ENCODE data around the gene ABCA5. TPM values are rescaled to one million over a fixed set of nuclear protein-coding genes. Genes with fewer than 3 reads are reported as not detected.
"Not testable (repeated sequence)": the region's sequence is repeated elsewhere in the genome, so short reads cannot be mapped to it uniquely, and the experiment has no call there.

ABCA5 gene
- total RNA-seq, 3 donors from 2014 or later (not counting 1 experiment from before 2014, with no cell fraction given), result 52.1 to 84.5 (median 57.6) TPM

- H3K36me3 ChIP-seq (ENCODE audit: control insufficient read depth, insufficient read depth, low read length), result no peaks in the 10 kb centered on the region
- 88% methylated on average over 9 of the region's 9 CpGs for WGBS (ENCODE audit: insufficient coverage)
- Mint-ChIP-seq H3K4me1 (peaks cover 0 to 8% of the 10 kb centered on the region in 2 donors), H3K4me3 (no peak overlapping the region), H3K9me3 (no peaks in the 10 kb centered on the region), H3K27me3 (ENCODE audit: low read depth in 2 of 2) (no peaks in the 10 kb centered on the region), H3K36me3 (no peaks in the 10 kb centered on the region), H3K27ac (no peak overlapping the region)
- H3K4me1 ChIP-seq (ENCODE audit: control insufficient read depth, insufficient read depth, low read length), result no peaks in the 10 kb centered on the region
- DNase-seq, result no peak
- H3K4me3 ChIP-seq (ENCODE audit: low read length), result no peak overlapping the region
- TF ChIP-seq, protein P1, sequence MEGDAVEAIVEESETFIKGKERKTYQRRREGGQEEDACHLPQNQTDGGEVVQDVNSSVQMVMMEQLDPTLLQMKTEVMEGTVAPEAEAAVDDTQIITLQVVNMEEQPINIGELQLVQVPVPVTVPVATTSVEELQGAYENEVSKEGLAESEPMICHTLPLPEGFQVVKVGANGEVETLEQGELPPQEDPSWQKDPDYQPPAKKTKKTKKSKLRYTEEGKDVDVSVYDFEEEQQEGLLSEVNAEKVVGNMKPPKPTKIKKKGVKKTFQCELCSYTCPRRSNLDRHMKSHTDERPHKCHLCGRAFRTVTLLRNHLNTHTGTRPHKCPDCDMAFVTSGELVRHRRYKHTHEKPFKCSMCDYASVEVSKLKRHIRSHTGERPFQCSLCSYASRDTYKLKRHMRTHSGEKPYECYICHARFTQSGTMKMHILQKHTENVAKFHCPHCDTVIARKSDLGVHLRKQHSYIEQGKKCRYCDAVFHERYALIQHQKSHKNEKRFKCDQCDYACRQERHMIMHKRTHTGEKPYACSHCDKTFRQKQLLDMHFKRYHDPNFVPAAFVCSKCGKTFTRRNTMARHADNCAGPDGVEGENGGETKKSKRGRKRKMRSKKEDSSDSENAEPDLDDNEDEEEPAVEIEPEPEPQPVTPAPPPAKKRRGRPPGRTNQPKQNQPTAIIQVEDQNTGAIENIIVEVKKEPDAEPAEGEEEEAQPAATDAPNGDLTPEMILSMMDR (IDR thresholded peaks at IDR 0.05), result no peak
- no peak overlapping the region for H3K27ac ChIP-seq (ENCODE audit: low read length)
- intact Hi-C loops (cut with micrococcal nuclease), result no loop called here
- no peaks in the 10 kb centered on the region for H3K9me3 ChIP-seq (ENCODE audit: control insufficient read depth, insufficient read depth, low read length)
- no peaks in the 10 kb centered on the region for H3K27me3 ChIP-seq (ENCODE audit: control insufficient read depth, insufficient read depth, low read length)
- no peak for ATAC-seq
Observed at GRCh38 chr17:69213059-69213813, 113.7 kb downstream of the ABCA5 start.

DNA sequence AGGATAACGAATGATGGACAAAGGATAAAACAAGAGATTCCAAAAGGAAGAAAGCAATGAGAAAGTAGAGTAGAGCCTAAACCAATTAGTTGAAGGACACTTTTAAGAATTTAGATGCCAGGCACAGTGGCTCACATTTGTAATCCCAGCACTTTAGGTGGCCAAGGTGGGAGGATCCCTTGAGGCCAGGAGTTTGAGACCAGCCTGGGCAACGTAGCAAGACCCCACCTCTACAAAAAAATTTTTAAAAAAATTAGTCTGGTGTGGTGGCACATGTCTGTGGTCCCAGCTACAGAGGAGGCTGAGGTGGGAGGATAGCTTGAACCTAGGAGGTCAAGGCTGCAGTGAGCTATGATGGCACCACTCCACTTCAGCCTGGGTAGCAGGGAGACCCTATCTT lies 118.3 kb downstream of the ABCA5 start:
- Mint-ChIP-seq H3K4me1 (peaks cover 0 to 8% of the 10 kb centered on the region in 2 donors), H3K36me3 (no peaks in the 10 kb centered on the region), H3K27me3 (ENCODE audit: low read depth in 2 of 2) (no peaks in the 10 kb centered on the region), H3K9me3 (no peaks in the 10 kb centered on the region), H3K4me3 (no peak overlapping the region), H3K27ac (no peak overlapping the region)
- Histone ChIP-seq H3K4me1 (ENCODE audit: control insufficient read depth, insufficient read depth, low read length) (no peaks in the 10 kb centered on the region), H3K4me3 (ENCODE audit: low read length) (no peak overlapping the region), H3K9me3 (ENCODE audit: control insufficient read depth, insufficient read depth, low read length) (no peaks in the 10 kb centered on the region), H3K27ac (ENCODE audit: low read length) (no peak overlapping the region), H3K36me3 (ENCODE audit: control insufficient read depth, insufficient read depth, low read length) (no peaks in the 10 kb centered on the region), H3K27me3 (ENCODE audit: control insufficient read depth, insufficient read depth, low read length) (no peaks in the 10 kb centered on the region)
- TF ChIP-seq, protein P1 (IDR thresholded peaks at IDR 0.05), result no peak
- intact Hi-C loops (cut with micrococcal nuclease), result no loop called here
- ATAC-seq, result no peak
- DNase-seq, result no peak
- 95% methylated on average over 1 of the region's 2 CpGs for WGBS (ENCODE audit: insufficient coverage)

DNA sequence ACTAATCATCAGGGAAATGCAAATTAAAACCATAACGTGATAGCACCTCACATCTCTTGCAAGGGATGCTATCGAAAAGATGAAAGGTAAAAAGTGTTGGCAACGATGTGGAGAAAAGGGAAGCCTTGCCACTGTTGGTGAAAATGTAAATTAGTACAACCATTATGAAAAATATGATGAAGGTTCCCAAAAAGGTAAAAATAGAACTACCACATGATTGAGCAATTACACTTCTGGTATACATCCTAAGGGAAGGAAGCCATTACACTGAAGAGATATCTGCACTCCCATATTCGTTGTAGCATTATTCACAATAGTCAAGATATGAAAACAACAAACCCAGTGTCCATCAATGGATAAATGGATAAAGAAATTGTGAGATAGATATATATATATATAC lies 119.8 kb downstream of the ABCA5 start:
- TF ChIP-seq, protein P1 (IDR thresholded peaks at IDR 0.05), result no peak
- no peaks in the 10 kb centered on the region for H3K27me3 Mint-ChIP-seq (ENCODE audit: low read depth in 2 of 2)
- Histone ChIP-seq H3K36me3 (ENCODE audit: control insufficient read depth, insufficient read depth, low read length) (no peaks in the 10 kb centered on the region), H3K4me3 (ENCODE audit: low read length) (no peak overlapping the region), H3K27me3 (ENCODE audit: control insufficient read depth, insufficient read depth, low read length) (no peaks in the 10 kb centered on the region), H3K9me3 (ENCODE audit: control insufficient read depth, insufficient read depth, low read length) (no peaks in the 10 kb centered on the region), H3K27ac (ENCODE audit: low read length) (no peak overlapping the region), H3K4me1 (ENCODE audit: control insufficient read depth, insufficient read depth, low read length) (no peaks in the 10 kb centered on the region)
- ATAC-seq (no peak), DNase-seq (no peak)
- no peaks in the 10 kb centered on the region for H3K9me3 Mint-ChIP-seq
- no peaks in the 10 kb centered on the region for H3K4me1 Mint-ChIP-seq
- H3K36me3 Mint-ChIP-seq, result no peaks in the 10 kb centered on the region
- H3K4me3 Mint-ChIP-seq, result no peak overlapping the region
- WGBS (ENCODE audit: insufficient coverage), result 80% methylated on average over 1 of the region's 4 CpGs
- H3K27ac Mint-ChIP-seq, result no peak overlapping the region
- intact Hi-C loops (cut with micrococcal nuclease), result no loop called here

DNA sequence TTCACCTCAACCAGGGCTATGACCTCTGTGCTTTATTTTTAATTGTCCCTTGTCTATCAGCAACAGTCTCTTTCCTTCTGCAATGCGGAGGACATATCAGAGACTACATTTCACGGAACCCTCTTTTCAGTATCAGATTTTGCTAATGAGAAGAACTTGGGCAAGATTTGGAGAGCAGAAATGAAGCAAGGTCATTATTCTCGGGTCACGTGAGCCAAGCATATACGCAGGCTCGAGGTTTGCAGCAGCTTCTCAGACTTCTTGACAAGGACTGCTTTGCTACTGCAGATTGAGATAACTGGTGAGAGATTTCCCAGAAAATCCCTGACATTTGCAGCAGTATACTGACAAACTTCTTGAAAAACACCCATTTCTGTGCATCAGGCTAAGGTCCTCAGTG lies 128.7 kb downstream of the ABCA5 start:
- WGBS (ENCODE audit: insufficient coverage), result 89% methylated on average over 6 of the region's 6 CpGs
- TF ChIP-seq, protein P1 (IDR thresholded peaks at IDR 0.05), result no peak
- H3K36me3 ChIP-seq (ENCODE audit: control insufficient read depth, insufficient read depth, low read length), result no peaks in the 10 kb centered on the region
- no peaks in the 10 kb centered on the region for H3K27me3 ChIP-seq (ENCODE audit: control insufficient read depth, insufficient read depth, low read length)
- Mint-ChIP-seq H3K9me3 (no peaks in the 10 kb centered on the region), H3K4me3 (no peak overlapping the region), H3K36me3 (no peaks in the 10 kb centered on the region), H3K27me3 (ENCODE audit: low read depth in 2 of 2) (no peaks in the 10 kb centered on the region), H3K4me1 (no peaks in the 10 kb centered on the region), H3K27ac (no peak overlapping the region)
- no peak overlapping the region for H3K27ac ChIP-seq (ENCODE audit: low read length)
- DNase-seq (no peak), ATAC-seq (no peak)
- no peaks in the 10 kb centered on the region for H3K9me3 ChIP-seq (ENCODE audit: control insufficient read depth, insufficient read depth, low read length)
- intact Hi-C loops (cut with micrococcal nuclease), result no loop called here
- H3K4me1 ChIP-seq (ENCODE audit: control insufficient read depth, insufficient read depth, low read length), result no peaks in the 10 kb centered on the region
- H3K4me3 ChIP-seq (ENCODE audit: low read length), result no peak overlapping the region

DNA sequence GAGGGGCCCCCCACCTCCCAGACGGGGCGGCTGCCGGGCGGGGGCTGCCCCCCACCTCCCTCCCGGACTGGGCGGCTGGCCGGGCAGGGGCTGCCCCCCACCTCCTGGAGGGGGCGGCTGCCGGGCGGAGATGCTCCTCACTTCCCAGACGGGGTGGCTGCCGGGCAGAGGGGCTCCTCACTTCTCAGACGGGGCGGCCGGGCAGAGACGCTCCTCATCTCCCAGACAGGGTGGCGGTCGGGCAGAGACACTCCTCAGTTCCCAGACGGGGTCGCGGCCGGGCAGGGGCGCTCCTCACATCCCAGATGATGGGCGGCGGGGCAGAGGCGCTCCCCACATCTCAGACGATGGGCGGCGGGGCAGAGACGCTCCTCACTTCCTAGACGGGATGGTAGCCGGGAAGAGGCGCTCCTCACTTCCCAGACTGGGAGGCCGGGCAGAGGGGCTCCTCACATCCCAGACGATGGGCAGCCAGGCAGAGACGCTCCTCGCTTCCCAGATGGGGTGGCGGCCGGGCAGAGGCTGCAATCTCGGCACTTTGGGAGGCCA lies 130.8 kb downstream of the ABCA5 start:
- H3K27ac Mint-ChIP-seq; H3K27me3 Mint-ChIP-seq (ENCODE audit: low read depth in 2 of 2); ATAC-seq; H3K27ac ChIP-seq (ENCODE audit: low read length); intact Hi-C loops (cut with micrococcal nuclease); H3K9me3 ChIP-seq (ENCODE audit: control insufficient read depth, insufficient read depth, low read length); H3K4me1 Mint-ChIP-seq; H3K4me3 Mint-ChIP-seq; DNase-seq; H3K4me1 ChIP-seq (ENCODE audit: control insufficient read depth, insufficient read depth, low read length); H3K9me3 Mint-ChIP-seq; H3K27me3 ChIP-seq (ENCODE audit: control insufficient read depth, insufficient read depth, low read length); H3K36me3 Mint-ChIP-seq; H3K4me3 ChIP-seq (ENCODE audit: low read length); H3K36me3 ChIP-seq (ENCODE audit: control insufficient read depth, insufficient read depth, low read length): not testable (repeated sequence)
- 92% methylated on average over 37 of the region's 40 CpGs for WGBS (ENCODE audit: insufficient coverage)

Measured in natural killer cell (primary cell).